ENCODE data around the gene ANKRD44.

ANKRD44 gene

GRCh38 chr2:196971574-196972279 is 338.9 kb downstream of the ANKRD44 start:
- no peak for DNase-seq

DNA sequence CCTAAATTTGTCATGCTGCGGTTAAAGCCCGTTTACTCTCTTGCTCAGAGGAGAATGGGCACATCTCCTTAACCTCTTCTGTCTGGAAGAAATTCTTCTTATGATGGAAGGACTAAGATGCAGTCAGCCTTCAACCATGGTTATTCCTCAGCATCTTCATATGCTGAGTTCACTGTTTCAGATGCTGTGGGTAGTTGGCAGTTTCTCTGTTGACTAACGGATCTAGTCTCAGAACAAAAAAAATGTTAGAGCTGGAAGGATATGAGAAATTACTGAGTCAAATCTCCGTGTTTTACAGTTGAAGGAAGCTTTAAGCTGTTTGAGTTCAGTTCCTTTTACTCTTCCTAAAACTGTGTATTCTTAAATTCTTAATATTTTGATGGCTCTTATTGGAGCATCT is 340.5 kb downstream of the ANKRD44 start:
- no peak for DNase-seq

GRCh38 chr2:196968516-196968915 is 342.1 kb downstream of the ANKRD44 start:
- no peak for DNase-seq

DNA sequence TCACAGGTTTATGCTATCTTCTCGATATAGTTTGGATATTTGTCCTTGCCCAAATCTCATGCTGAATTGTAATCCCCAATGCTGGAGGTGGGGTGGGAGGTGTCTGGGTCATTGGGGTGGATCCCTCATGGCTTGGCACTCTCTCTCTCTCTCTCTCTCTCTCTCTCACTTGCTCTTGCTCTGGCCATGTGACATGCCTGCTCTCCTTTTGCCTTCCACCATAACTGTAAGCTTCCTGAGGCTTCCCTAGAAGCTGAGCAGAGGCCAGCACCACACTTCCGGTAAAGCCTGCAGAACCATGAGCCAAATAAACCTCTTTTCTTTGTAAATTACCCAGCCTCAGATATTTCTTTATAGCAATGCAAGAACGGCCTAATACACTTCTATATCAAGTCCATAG is 342.8 kb downstream of the ANKRD44 start:
- no peak for DNase-seq

DNA sequence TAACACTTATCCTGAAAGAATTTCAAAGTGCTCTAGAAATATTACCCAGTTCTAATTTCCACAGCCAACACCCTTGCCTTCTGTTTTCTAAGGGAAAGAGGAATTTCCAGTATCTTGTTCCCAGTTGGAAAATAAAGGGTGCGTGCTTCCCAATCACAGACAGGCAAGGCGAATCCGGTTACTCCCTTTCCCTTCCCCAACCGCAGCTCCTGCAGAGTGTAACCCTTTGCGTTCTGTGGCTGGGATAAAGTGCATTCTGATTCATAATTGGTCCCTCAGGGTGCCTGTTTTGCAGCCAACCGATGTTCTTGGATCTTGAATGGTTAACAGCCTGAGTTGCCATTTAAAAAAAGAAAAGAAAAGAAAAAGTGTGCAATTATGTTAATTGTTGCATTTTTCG is 343.5 kb downstream of the ANKRD44 start:
- DNase-seq = no peak

- DNase-seq = no peak
Observed at GRCh38 chr2:196966061-196966460, 344.5 kb downstream of the ANKRD44 start.

- DNase-seq = no peak
Observed at GRCh38 chr2:196965651-196966050, 344.9 kb downstream of the ANKRD44 start.

DNA sequence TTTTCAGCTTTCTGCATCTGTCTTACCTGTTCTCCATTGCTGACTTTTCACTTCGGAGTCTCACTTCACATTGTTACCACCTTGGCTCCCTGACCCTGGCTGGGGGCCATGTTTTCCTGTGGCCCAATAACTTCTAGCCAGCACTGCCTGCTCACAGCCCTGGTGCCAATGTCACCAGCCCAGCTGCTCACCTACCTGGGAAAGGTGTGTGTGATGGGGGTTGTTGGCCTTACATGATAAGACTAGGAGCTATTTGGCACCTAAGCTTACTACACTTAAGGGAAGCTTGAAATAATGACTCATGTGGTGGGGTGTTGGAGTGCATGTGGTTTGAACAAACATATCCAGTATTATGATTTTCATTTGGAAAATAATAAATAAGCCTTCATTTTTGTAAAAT is 346.6 kb downstream of the ANKRD44 start:
- DNase-seq = no peak

DNA sequence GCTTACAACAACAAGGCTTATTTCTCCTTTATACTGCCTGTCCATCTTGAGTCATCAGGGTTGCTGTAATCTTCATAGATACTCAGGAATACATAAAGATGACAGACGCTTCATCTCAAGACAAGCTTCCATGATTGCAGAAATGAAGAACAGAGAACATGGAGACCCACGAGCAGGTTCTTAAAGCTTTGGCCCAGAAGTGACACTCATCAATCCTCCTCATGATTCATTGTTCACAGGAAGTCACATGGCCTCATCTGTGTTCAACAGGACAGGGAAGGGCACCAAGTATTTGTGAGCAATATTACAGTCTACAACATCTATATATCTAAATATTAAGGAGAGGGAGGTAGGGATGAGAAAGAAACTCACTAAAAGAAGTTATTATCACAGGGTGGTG is 347.5 kb downstream of the ANKRD44 start:
- DNase-seq = no peak

DNA sequence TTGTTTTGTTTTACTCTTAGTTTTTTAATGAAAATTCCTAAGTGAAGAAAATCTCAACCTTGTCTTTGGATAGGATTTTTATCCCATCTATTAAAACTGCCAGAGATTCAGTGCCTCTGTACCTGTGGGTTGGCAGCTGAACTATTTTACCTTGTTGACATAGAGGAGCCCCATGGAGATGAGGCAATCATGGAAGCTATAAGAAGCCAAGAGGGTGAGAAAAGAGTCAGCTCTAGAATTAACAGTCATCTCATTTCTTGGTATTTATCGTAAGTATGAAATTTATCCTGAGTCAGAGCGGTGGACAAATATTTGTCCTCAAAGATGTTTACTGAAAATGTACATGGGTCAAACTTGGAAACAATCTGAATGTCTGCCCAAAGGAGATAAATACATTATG is 348.3 kb downstream of the ANKRD44 start:
- DNase-seq = no peak

GRCh38 chr2:196961889-196962288 is 348.7 kb downstream of the ANKRD44 start:
- no peak for DNase-seq

DNA sequence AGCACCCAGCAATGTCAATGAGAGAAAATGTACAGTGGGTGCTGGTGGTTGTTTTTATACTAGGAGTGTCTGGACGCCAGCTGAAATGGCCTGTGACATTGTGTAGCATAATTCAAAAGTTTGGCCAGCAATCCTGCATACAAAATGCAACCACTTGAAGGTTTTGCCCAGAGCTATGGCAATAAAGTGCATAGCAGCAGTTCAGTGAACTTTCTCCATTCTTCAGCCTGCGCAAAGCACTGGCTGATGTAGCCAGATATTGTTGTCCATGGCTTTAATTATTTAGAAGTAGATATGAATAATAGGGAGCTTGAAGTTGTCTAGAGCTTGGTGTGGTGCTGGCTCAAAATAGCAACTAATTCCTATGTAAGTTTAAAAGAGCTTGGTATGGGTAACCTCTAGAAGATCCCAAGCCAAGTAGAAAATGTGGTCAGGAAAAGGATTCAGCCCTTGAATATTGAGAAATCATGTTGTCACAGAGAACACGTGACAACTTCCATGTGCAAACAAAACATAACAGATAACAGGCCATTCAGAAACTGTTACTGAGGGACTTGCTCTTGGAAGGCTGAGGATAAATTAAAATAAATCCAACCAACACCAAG is 350.7 kb downstream of the ANKRD44 start:
- DNase-seq = no peak

- DNase-seq = no peak
Observed at GRCh38 chr2:196959281-196959680, 351.3 kb downstream of the ANKRD44 start.

DNA sequence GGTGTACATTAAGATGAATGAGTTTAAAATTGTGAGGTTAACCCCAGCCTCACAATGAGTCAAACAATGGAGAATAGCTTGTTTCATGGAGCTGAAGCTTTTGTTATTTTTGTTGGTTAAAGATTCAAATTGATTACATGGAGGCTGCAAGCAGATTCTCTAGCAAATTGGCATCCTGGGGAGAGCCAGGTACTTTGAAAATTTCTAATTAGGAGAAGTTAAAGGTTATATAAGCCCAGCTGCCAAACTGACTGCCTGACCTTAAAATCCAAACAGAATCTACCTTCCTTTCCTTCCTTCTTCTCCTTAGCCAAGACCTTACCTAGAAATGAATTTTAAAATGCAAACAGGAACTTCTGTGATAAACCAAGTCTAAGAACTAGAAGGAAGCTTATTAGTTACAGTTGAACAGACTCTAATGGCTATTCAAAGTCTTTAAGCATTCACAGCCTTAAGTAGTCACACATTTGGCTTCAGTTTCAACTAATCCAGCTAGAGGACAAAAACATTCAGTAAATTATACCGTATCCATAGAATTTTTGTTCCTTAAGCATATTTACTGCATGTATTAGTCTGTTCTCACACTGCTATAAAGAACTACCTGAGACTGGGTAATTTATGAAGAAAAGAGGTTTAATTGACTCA is 352.6 kb downstream of the ANKRD44 start:
- no peak for DNase-seq

GRCh38 chr2:196957442-196957841 is 353.1 kb downstream of the ANKRD44 start:
- DNase-seq = no peak

DNA sequence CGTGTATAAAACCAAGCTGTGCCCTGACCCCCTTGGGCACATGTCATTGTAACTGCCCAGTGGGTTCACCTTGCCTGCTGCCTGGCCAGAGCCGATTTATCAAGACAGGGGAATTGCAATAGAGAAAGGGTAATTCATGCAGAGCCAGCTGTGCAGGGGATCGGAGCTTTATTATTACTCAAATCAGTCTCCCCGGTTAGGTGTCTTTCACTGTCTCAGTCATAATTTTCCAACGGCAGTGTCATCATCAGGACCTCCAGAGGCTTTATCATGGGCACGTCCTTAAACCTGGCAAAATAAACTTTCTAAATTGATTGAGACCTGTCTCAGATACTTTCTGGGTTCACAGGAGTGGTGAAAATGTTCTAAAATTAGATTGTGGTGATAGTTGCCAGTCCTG is 354.5 kb downstream of the ANKRD44 start:
- DNase-seq = no peak

DNA sequence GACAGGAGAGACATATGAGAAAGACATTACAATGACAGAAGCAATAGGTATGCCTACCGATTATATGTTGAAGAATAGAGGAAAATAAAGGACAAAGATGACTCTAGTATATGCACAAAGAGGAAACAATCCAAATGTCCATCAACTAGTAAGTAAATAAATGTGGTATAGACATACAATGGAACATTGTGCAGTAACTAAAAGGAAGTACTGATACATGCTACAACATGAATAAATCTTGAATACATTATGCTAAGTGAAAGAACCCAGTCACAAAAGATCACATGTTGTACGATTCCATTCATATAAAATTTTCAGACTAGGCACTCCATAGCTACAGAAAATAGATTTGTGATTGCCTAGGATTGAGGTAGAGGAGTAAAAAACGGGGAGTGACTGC is 355.5 kb downstream of the ANKRD44 start:
- no peak for DNase-seq

DNA sequence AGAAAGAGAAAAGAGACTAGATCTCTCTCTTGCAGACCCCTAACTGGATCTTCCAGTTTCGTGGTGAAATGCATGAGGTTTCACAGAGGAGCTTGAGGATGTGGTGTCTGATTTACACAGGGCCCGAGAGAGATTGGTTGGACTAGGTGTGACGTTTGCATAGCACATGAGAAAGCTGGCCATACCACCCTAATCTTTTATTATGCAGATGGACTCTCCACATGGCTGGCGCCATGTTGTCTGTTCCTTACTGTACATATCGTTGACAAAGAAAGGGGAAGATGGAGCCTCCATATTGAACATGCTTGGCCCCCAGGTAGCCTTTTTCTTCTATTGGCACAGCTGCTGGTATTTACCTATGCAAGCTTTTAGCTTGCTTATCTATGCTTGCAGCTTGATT is 356.6 kb downstream of the ANKRD44 start:
- no peak for DNase-seq

DNA sequence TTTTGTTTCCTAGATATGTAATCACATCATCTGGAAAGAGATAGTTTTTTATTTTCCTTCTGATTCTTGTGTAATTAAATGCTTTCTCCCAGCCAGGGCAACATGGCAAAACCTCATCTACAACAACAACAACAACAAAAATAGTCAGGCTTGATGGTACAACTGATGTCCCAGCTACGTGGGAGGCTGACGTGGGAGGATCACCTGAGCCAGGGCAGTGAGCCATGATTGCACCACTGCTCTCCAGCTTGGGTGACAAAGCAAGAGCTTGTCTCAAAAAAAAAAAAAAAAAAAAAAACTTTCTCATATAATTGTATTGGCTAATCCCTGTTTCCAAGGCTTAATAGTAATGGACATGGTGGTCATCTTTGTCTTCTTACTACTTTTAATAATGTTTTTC is 357.6 kb downstream of the ANKRD44 start:
- no peak for DNase-seq

DNA sequence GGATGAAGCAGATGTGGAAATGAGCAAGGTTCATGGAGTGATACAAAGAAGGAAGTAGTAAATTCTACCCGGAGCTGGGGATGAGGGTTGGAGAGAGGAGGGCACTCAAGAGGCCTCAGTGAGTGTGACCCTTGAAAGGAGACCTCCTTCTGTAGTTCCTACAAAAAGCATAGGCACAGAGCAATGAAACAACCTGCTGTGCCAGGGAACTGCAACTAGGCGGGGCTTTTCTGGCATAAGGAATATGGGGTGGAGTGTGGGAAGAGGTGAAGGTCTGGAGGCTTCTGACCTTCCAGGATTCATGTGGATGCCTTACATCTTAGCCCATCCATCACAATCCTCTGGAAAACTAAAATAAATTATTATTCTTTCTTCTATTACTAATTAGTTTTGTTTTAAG is 358.6 kb downstream of the ANKRD44 start:
- DNase-seq = no peak

DNA sequence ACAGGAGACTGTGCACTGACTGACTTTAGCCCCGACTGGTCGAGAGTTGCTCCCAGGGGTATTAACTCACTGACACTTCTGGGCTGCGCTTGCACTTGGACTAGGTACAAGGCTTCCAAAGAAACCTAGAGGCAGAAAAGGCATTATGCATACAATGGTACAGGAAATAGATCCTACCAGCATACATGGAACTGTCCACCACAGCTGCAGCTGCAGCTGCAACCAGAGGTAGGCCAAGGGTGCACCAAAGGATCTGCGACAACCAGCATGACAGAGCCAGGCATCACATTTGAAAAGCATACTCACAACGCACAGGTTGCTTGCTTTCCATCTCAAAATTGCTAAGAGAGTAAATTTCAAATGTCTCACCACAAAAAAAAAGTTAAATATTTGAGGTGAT is 361.5 kb downstream of the ANKRD44 start:
- no peak for DNase-seq

GRCh38 chr2:196944570-196944969 is 366.0 kb downstream of the ANKRD44 start:
- no peak for DNase-seq

- no peak for DNase-seq
Observed at GRCh38 chr2:196941398-196942078, 369.0 kb downstream of the ANKRD44 start.

DNA sequence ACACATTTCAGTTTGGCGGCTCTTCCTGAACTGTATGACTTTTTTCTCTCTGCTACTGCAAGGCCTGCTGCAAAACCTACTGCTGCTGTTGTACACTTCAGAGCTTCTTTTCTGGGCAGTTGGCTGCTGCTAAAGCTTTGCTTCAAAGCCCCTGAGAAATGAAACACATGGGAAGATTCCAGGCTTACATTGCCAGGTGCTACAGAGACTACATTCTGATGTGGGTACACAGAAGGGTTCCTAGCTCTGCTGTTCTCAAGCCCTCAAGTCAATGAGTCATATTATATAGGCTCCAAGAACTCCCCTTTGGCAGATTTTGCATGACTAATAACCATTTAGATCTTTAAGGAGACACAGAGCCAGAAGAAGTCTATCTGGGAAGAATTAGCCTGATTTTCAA is 371.2 kb downstream of the ANKRD44 start:
- no peak for DNase-seq

All from SIG-M5 (cell line).